Activated CD4-positive, alpha-beta T cell treated with anti-CD3 and anti-CD28 coated beads for 24 hours (primary cell): ENCODE results near the gene KCNC2.

Experiments used
- DNase-seq, 2 donors: peaks; one replicate each; pipeline ENCODE4 v3.0.0-alpha.2; 2020; ENCODE audit warnings: low read depth in 2 of 2

The KCNC2 gene

DNA sequence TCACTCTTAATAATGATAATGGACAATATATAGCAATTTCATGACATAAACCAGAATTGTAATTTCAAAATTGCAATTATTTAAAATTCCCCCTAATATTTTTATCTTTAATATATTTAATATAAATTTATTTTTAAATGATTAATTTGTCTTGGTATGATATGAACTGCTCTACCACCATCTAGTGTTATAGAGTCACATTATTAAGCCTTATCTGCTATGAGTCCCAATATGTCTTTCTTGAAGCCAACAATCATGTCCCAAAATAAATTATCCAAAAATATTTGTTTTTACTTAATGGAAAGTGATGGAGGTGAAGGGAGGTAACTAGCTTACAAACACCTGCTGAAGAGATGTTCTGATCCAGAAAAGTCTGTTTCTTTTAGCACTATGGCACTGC lies 151.4 kb downstream of the KCNC2 start:
- DNase-seq: no peak

DNA sequence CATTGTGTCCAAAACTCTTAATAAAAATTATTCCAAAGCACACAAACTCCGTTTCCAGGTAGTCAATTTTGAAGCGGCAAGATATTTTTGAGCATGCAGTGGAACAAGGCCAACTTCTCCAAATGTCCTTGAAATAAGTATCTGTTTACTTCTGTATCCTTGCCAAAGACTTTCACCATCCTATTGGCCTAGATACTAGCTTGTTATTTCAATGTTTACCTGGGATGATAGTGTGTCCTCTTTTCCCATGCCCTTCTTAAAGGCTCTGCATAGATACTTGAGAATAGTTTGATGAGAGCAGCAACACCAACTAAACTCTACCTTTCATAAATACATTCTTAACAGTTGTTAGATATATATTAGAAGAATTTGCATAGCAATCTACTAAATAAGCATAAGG lies 160.9 kb downstream of the KCNC2 start:
- DNase-seq: no peak

DNA sequence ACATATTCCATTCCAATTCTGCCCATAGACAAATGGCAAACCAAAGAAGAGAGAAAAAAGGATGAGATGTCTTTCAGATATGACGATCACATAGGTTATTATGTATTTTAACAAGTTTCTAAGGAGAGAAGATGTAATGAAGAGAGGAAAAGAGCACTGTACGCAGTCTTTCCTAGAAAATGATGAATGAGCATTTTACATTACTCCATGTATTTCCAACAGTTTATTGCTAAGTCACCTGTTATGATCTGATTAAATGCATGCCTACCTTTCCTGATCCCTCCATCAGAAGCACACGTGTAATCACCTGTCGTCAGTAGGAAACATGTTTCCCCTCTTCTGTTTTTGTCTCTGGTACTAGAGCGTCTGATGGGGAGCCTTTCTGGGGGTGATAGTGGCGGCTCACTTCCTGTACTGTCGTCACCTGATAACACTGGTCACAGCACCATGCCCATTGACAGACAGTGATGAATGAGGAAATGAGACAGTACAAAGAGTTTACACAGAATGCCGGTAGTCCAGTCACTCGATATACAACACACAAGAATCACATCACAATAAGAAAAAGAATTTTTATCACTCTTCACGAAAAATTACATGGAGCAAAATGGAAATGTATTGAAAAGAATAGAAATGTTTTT lies 161.6 kb downstream of the KCNC2 start:
- no peak for DNase-seq

DNA sequence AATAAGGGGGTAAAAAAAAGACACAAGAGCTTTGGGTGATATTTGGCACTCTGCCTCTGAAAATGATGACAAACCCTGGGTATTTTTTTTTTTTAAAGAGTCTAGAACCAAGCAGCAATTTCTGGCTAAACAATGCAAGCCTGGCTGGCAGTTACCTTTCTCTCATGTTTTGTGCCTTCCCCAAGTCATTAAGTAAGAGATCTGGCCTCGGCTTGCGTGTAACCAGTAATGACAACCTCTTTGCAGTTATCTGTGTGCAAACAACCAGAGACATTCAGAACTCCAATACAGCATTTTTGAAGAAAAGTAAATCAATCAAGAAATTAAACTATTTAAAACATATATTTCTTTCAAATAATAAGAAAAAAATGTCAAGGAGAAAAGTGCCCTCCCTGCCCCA lies 167.5 kb downstream of the KCNC2 start:
- DNase-seq: no peak

DNA sequence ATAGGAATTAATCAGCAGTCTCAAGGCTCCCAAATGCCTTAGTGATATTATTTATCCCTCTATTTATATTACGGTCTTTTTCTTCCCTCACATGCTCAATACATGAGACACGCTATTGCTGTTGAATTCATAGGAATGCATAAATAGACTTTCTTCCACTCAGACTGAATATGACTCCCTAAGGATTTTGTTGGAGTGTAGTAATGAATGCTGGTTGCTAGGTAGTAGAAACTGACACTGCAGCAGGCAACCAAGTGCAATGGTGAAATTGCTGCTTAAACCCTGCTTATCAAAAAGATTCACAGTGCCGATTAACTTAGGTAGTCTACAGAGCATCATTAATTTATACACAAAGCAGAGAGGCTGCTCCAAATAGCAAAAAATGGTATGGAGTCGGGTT lies 168.2 kb downstream of the KCNC2 start:
- DNase-seq: no peak

DNA sequence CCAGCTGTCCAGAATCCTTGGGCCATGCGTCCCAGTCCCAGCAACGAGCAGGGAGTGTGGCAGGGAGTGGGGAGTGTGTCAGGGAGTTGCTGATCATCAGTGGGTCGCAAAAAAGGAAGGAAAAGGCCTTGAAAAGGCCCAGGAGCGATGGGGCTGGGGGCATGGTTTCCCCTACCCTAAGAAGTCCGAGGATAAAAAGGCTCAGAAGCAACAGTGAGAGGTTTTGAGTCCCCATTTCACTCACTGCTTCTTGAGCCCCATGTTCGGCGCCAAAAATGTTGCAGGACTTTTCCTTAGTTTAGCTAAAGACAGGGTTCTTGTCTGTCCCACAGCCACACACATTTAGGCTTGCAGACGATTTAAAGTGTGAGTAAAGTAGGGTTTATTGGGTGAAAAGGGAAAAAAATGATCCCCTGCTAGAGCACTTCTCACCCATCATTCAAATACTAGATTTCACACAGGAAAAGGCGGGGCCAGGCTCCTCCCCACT lies 189.5 kb downstream of the KCNC2 start:
- no peak for DNase-seq

DNA sequence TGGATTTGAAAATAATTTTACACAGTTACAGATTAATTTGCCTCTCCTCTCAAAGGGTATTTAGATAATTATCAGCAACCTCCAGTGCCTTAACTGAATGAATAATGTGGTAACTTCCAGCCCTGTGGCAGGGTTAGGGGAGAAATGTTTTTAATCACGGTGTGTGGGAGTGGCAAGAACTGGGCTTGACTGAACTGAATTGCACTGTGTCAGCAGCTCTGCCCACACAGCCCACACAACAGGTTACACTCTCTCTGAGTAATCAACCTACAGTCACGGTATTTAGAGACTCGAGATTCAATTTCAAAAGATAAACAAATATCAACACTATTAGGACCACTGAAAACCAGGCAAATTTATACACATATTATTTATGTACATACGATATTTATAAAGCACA lies 198.5 kb downstream of the KCNC2 start:
- DNase-seq: no peak

DNA sequence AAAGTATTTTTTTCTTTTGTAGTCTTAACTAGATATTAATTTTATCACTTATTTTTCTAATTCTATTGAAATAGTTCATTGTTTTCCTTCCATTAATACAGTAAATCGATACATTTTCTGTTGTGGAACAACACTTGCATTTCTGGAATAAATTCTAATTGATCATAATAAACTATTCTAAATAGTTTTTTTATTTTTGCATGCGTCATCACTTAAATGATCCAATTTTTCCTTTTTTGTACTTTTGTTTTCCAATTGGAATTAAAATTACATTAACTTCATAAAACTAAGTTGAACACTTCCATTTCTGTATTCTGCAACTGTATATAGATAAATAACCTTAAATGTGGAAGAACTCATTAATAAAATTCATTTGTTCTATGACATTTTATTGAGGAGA lies 202.5 kb downstream of the KCNC2 start:
- DNase-seq: no peak

DNA sequence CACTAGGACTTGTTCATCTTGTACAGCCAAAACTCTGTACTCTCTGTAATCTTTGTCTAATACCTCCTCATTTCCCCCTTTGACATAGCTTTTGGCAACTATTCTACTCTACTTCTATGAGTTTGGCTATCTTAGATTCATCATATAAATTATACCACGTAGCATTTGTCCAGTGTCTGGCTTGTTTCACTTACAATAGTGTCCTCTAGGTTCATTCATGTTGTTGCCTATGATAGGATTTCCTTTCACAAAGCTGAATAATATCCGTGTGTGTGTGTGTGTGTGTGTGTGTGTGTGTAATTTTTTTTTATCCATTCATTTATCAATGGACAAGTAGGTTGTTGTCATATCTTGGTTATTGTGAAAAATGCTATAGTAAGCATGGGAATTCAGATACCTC lies 209.5 kb downstream of the KCNC2 start:
- no peak for DNase-seq

DNA sequence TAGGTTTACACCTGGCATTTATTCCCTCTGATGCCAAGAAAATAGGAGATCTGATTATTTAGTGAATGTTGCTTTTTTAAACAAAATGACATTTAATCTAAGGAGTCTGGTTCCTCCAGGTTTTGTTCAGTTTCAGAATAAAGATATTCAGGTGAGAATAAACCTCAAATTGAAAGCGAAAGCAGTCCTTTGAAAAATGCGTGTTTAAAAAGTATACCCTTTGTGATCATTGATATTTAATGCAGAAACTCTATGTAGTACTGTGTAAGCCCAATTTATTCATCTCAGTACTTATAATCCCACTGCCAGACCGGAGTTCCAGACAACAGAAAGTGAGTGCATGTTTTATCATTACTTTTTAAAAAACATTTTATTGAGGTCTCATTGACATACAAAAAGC lies 210.2 kb downstream of the KCNC2 start:
- DNase-seq: no peak
